Lung (tissue), 12 donors: ENCODE measurements around the gene VSIG2. TPM values are rescaled to one million over a fixed set of nuclear protein-coding genes. Genes with fewer than 3 reads are reported as not detected.

Experiments used
- ATAC-seq: fragments of 200-7000 bp; cut with Tn5 transposase; one replicate; pipeline ENCODE4 v1.9.1; 2020; ENCODE audit warnings: moderate number of reproducible peaks; ENCODE audit not compliant: insufficient read depth, low FRiP score
- DNase-seq, 3 donors: peaks; one replicate each; pipeline ENCODE4 v3.0.0-alpha.2; 2013 to 2017
- H3K27ac ChIP-seq, 2 donors: one replicate each; pipeline ENCODE4 v1.5.1; 2013; ENCODE audit warnings: mild to moderate bottlenecking in 2 of 2, moderate library complexity in 2 of 2, control low read depth in 1 of 2, inconsistent platforms in 1 of 2, low read depth in 1 of 2, low read length in 1 of 2
- H3K27me3 ChIP-seq, 3 donors: one replicate each; pipeline ENCODE4 v1.5.1; 2013; ENCODE audit warnings: low read length in 2 of 3; ENCODE audit not compliant: control insufficient read depth in 3 of 3, insufficient read depth in 3 of 3
- H3K36me3 ChIP-seq, 4 donors: one replicate each; pipeline ENCODE4 v1.5.1; 2013; ENCODE audit warnings: low read length in 4 of 4, mild to moderate bottlenecking in 1 of 4, moderate library complexity in 1 of 4; ENCODE audit not compliant: control insufficient read depth in 4 of 4, insufficient read depth in 4 of 4
- H3K4me1 ChIP-seq, 5 donors: one replicate each; pipeline ENCODE4 v1.5.1; 2013; ENCODE audit warnings: low read length in 5 of 5, mild to moderate bottlenecking in 2 of 5, moderate library complexity in 1 of 5; ENCODE audit not compliant: control insufficient read depth in 5 of 5, insufficient read depth in 5 of 5
- H3K4me3 ChIP-seq: one replicate; pipeline ENCODE4 v1.5.1; 2013; ENCODE audit warnings: mild to moderate bottlenecking, control low read depth, moderate library complexity
- H3K9ac ChIP-seq, 2 donors: one replicate each; pipeline ENCODE4 v1.5.1; 2013; ENCODE audit warnings: low read length in 2 of 2, control low read depth in 1 of 2; ENCODE audit not compliant: insufficient read depth in 1 of 2
- H3K9me3 ChIP-seq, 4 donors: one replicate each; pipeline ENCODE4 v1.5.1; 2013; ENCODE audit warnings: low read length in 3 of 4, mild to moderate bottlenecking in 1 of 4, moderate library complexity in 1 of 4; ENCODE audit not compliant: control insufficient read depth in 4 of 4, insufficient read depth in 3 of 4
- WGBS, 2 donors: extraction: QIAGEN DNeasy Blood & Tissue Kit; methylation state at CpG; one replicate each; pipeline ENCODE4 v1.1.7; 2013; 5-methylcytosine and 5-hydroxymethylcytosine counted together
- polyA plus RNA-seq, 2 donors: library from polyadenylated mRNA; stranded (reverse); fragments of 200-250 nt; gene quantifications; one replicate each; pipeline ENCODE4 v1.2.1, GENCODE V29; 2013
- total RNA-seq, 2 donors: library from RNA; depleted of rRNA in 1 of 2; stranded (reverse); fragments of >200 nt in 1 of 2; gene quantifications; one replicate each; pipeline ENCODE4 v1.2.1, GENCODE V29; 2014 to 2021
- TF ChIP-seq, protein P1 (sequence below): IDR thresholded peaks from 2 replicates; pipeline ENCODE4 v1.5.1; 2012; ENCODE audit warnings: mild to moderate bottlenecking; ENCODE audit errors: control extremely low read depth, extremely low read depth
- donor health status: control.
- donor health status: control.
- donor health status: Bipolar disorder and iron deficiency.
- donor health status: healthy.
- donor health status: DM: yes; HTN: yes; CAD: no.

The VSIG2 gene
- total and polyA plus RNA-seq, 4 donors = 20.2 to 39.8 (median 25.6) TPM

DNA sequence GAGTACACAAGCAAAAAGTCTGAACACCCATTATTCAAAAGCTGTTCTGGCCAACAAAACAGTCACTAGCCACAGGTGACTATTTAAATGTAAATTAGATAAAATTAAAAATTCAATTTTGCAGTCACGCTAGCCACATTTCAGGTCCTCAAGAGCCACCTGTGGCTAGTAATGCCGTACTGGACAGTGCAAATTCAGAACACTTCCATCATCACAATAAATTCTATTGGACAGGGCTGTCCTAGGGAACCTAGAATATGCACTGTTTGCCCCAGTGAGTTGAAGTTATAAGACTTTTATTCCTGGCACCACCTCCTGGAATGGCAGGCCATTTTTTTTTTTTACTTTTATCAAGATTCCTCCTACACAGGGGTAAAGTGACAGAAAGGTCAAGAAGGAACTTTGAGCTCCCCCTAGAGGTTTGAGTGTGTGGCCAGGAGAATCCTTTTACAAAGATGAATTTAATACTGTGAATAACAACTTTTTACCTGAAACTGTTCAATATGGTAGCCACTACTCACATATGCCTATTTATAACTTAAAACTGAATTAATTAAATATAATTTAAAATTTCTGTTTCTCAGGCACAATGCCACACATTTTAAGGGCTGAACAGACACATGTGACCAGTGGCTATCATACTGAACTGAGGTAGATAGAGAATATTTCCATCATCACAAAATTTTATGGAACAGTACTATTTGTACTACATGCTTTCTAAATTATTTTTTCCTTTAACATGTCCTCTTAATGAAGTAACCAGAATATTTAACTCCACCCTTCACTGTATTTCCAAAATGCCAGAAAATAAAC, 41.6 kb upstream of the VSIG2 start:
- peak in 2 of 3 donors; percentile 40 to 62 for DNase-seq
- Histone ChIP-seq H3K36me3 (no peaks in the 10 kb centered on the region), H3K4me3 (no peak overlapping the region), H3K27ac (no peak overlapping the region), H3K9me3 (no peaks in the 10 kb centered on the region), H3K27me3 (no peaks in the 10 kb centered on the region), H3K9ac (no peak overlapping the region), H3K4me1 (peaks cover 0 to 22% (median 7%) of the 10 kb centered on the region in 5 donors)
- peak; percentile 71 for ATAC-seq
- TF ChIP-seq, protein P1, sequence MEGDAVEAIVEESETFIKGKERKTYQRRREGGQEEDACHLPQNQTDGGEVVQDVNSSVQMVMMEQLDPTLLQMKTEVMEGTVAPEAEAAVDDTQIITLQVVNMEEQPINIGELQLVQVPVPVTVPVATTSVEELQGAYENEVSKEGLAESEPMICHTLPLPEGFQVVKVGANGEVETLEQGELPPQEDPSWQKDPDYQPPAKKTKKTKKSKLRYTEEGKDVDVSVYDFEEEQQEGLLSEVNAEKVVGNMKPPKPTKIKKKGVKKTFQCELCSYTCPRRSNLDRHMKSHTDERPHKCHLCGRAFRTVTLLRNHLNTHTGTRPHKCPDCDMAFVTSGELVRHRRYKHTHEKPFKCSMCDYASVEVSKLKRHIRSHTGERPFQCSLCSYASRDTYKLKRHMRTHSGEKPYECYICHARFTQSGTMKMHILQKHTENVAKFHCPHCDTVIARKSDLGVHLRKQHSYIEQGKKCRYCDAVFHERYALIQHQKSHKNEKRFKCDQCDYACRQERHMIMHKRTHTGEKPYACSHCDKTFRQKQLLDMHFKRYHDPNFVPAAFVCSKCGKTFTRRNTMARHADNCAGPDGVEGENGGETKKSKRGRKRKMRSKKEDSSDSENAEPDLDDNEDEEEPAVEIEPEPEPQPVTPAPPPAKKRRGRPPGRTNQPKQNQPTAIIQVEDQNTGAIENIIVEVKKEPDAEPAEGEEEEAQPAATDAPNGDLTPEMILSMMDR = peak; percentile 21
- 75 to 89% methylated on average over 2 of the region's 2 CpGs for WGBS, 2 donors

DNA sequence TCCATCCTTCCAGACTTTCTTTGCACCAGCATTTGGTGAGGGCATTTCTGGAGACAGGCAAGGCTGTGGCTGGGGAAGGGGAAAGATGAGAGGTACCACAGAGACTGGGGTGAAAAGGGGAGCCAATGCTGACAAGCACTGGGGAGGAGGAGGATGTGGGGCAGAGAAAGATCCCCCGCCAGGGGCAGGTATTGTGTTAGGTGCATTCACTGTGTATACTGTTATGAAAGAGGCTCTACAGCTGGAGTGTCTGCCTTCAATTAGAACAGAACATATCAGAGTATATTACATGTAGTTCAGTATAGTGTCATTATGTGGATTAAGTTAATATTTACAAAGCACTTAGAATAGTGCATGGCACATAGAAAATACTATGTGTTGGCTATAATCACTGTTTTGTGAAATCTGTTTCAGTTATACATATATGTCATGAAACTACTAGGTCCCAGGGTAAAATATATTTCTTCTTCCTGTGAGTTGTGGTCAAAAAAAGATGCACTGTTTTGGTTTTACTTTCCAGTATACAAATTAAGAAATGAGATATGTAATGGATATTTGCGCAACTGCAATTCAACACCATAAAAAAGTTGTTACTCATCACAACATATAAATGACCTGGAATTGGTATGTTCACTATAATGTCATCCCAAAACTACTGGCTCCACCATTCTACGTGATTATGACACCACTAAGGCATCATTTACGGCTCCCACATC, 39.7 kb upstream of the VSIG2 start:
- WGBS, 2 donors = 73 to 81% methylated on average over 4 of the region's 4 CpGs
- Histone ChIP-seq H3K4me3 (no peak overlapping the region), H3K4me1 (peaks cover 0 to 10% (median 4%) of the 10 kb centered on the region in 5 donors), H3K27ac (no peak overlapping the region), H3K36me3 (no peaks in the 10 kb centered on the region), H3K9me3 (no peaks in the 10 kb centered on the region), H3K27me3 (no peaks in the 10 kb centered on the region), H3K9ac (no peak overlapping the region)
- ATAC-seq = no peak
- TF ChIP-seq, protein P1 = no peak
- no peak for DNase-seq

- TF ChIP-seq, protein P1 = no peak
- H3K36me3 ChIP-seq = no peaks in the 10 kb centered on the region
- H3K27me3 ChIP-seq = no peaks in the 10 kb centered on the region
- ATAC-seq = no peak
- no peaks in the 10 kb centered on the region for H3K9me3 ChIP-seq
- peaks cover 0 to 4% (median 3%) of the 10 kb centered on the region in 5 donors for H3K4me1 ChIP-seq
- no peak overlapping the region for H3K9ac ChIP-seq
- H3K27ac ChIP-seq = no peak overlapping the region
- H3K4me3 ChIP-seq = no peak overlapping the region
- DNase-seq = no peak
These were observed 36.5 kb upstream of the VSIG2 start for GRCh38 chr11:124788521-124788920.
